MM.1S (cell line): ENCODE measurements around the gene TLE3.

Experiments used
- CTCF ChIP-seq: fragments of 300-600 bp; sonication (generic); IDR thresholded peaks from 2 replicates; pipeline ENCODE4 v1.5.1; 2016; ENCODE audit warnings: antibody characterized with exemption, low read length, mixed read lengths
- EZH2 ChIP-seq: fragments of 300-600 bp; sonication (generic); optimal IDR thresholded peaks from 2 replicates; pipeline ENCODE3; 2017; ENCODE audit warnings: low read depth, mild to moderate bottlenecking, antibody characterized with exemption, low read length, mixed read lengths
- EZH2phosphoT487 ChIP-seq: fragments of 300-600 bp; sonication (generic); IDR thresholded peaks from 2 replicates; pipeline ENCODE4 v1.6.1; 2018; ENCODE audit warnings: antibody characterized with exemption, low read length

GRCh38 chr15:70078578-70079417 is 18.9 kb downstream of the TLE3 start:
- TF ChIP-seq CTCF: no peak
- TF ChIP-seq EZH2phosphoT487: no peak
- TF ChIP-seq EZH2: no peak
